ENCODE measurements around the gene MDK.

GRCh38 chr11:46420513-46420912 is 39.0 kb downstream of the MDK start:
- TF ChIP-seq, protein P1, sequence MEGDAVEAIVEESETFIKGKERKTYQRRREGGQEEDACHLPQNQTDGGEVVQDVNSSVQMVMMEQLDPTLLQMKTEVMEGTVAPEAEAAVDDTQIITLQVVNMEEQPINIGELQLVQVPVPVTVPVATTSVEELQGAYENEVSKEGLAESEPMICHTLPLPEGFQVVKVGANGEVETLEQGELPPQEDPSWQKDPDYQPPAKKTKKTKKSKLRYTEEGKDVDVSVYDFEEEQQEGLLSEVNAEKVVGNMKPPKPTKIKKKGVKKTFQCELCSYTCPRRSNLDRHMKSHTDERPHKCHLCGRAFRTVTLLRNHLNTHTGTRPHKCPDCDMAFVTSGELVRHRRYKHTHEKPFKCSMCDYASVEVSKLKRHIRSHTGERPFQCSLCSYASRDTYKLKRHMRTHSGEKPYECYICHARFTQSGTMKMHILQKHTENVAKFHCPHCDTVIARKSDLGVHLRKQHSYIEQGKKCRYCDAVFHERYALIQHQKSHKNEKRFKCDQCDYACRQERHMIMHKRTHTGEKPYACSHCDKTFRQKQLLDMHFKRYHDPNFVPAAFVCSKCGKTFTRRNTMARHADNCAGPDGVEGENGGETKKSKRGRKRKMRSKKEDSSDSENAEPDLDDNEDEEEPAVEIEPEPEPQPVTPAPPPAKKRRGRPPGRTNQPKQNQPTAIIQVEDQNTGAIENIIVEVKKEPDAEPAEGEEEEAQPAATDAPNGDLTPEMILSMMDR (IDR thresholded peaks at IDR 0.05; ENCODE audit: insufficient read depth, low read length) = no peak
- TF ChIP-seq SPI1 (IDR thresholded peaks at IDR 0.05; ENCODE audit: borderline replicate concordance, low read depth) = no peak

Data from HL-60 (cell line).